Muscle of leg (tissue), 11 donors: ENCODE data around the gene SPTB. TPM values are rescaled to one million over a fixed set of nuclear protein-coding genes. Genes with fewer than 3 reads are reported as not detected.
"Not testable (repeated sequence)": the region's sequence is repeated elsewhere in the genome, so short reads cannot be mapped to it uniquely, and the experiment has no call there.

Experiments
- DNase-seq: peaks from one replicate; pipeline ENCODE4 v3.0.0; 2013
- H3K27ac ChIP-seq: one replicate; pipeline ENCODE4 v1.5.1; 2013; ENCODE audit warnings: mild to moderate bottlenecking, low read length, control low read depth
- H3K27me3 ChIP-seq: one replicate; pipeline ENCODE4 v1.6.1; 2013; ENCODE audit warnings: low read length; ENCODE audit not compliant: control insufficient read depth, insufficient read depth
- H3K36me3 ChIP-seq: one replicate; pipeline ENCODE4 v1.6.1; 2013; ENCODE audit warnings: low read length; ENCODE audit not compliant: control insufficient read depth, insufficient read depth
- H3K4me1 ChIP-seq: one replicate; pipeline ENCODE4 v1.6.1; 2013; ENCODE audit warnings: low read length; ENCODE audit not compliant: control insufficient read depth, insufficient read depth
- H3K4me3 ChIP-seq: one replicate; pipeline ENCODE4 v1.5.1; 2013; ENCODE audit warnings: low read length, control low read depth
- H3K9me3 ChIP-seq: replicated peaks from 2 replicates; pipeline ENCODE4 v1.6.1; 2013; ENCODE audit warnings: low read depth, low read length; ENCODE audit not compliant: control insufficient read depth
- WGBS: methylation state at CpG from one replicate; pipeline ENCODE4 v1.1.5; 2013; ENCODE audit warnings: missing lambda C conversion rate; ENCODE audit not compliant: insufficient coverage; 5-methylcytosine and 5-hydroxymethylcytosine counted together
- polyA plus RNA-seq, 8 donors: library from polyadenylated mRNA; unstranded; fragments of 120-200 nt; gene quantifications; one replicate each; pipeline versions ENCODE4 v1.2.1 to v1.2.3, GENCODE V29; 2013; ENCODE audit warnings: inconsistent platforms in 1 of 8, low replicate concordance in 1 of 8; ENCODE audit not compliant: insufficient read length in 8 of 8, insufficient read depth in 1 of 8
- total RNA-seq: library from RNA; stranded (reverse); fragments of 120-200 nt; gene quantifications from one replicate; pipeline ENCODE4 v1.2.4, GENCODE V29; 2013

The SPTB gene
- total and polyA plus RNA-seq, 9 donors: 80.2 to 202 (median 126) TPM

GRCh38 chr14:64812412-64812811 lies 67.3 kb downstream of the SPTB start:
- Histone ChIP-seq H3K9me3 (no peaks in the 10 kb centered on the region), H3K4me3 (no peak overlapping the region), H3K36me3 (peaks cover 5% of the 10 kb centered on the region), H3K4me1 (peaks cover 7% of the 10 kb centered on the region), H3K27me3 (peaks cover 4% of the 10 kb centered on the region), H3K27ac (peak overlapping the region; percentile 79)
- WGBS: 0% methylated on average over 4 of the region's 8 CpGs
- peak; percentile 43 for DNase-seq

DNA sequence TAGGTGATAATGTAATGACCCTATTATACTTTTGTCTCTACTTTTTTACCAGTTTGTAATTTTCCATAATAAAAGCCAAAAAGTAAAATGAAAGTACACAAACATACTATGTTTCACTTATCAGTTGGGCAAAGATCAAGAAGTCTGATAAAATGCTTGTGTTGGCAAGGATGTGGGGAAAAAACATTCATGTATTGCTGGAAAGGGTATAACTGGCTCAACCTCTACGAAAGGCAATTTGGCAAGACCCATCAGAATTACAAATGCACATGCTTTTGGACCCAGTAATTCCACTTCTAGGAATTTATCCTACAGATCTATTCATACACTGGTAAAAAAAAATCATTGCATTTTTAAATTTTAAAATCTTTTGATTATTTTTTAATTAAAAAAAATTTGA lies 68.0 kb downstream of the SPTB start:
- H3K36me3 ChIP-seq: peaks cover 3% of the 10 kb centered on the region
- peaks cover 7% of the 10 kb centered on the region for H3K4me1 ChIP-seq
- H3K27ac ChIP-seq: peak overlapping the region; percentile 79
- H3K27me3 ChIP-seq: peaks cover 4% of the 10 kb centered on the region
- no peaks in the 10 kb centered on the region for H3K9me3 ChIP-seq
- no CpG with 5 or more reads among the region's 1 CpG for WGBS
- H3K4me3 ChIP-seq: no peak overlapping the region
- DNase-seq: no peak

- H3K27ac ChIP-seq: no peak overlapping the region
Observed at GRCh38 chr14:64808449-64808848, 71.3 kb downstream of the SPTB start.

GRCh38 chr14:64807551-64807950 lies 72.2 kb downstream of the SPTB start:
- DNase-seq: no peak
- H3K36me3 ChIP-seq: peaks cover 12% of the 10 kb centered on the region

More at GRCh38 chr14:64808449-64808848, 71.3 kb downstream of the SPTB start:
- DNase-seq: no peak
- Histone ChIP-seq H3K4me3 (no peak overlapping the region), H3K4me1 (peaks cover 7% of the 10 kb centered on the region), H3K9me3 (no peaks in the 10 kb centered on the region), H3K36me3 (peaks cover 3% of the 10 kb centered on the region), H3K27me3 (peaks cover 4% of the 10 kb centered on the region)
- WGBS: 69% methylated on average over 3 of the region's 4 CpGs

DNA sequence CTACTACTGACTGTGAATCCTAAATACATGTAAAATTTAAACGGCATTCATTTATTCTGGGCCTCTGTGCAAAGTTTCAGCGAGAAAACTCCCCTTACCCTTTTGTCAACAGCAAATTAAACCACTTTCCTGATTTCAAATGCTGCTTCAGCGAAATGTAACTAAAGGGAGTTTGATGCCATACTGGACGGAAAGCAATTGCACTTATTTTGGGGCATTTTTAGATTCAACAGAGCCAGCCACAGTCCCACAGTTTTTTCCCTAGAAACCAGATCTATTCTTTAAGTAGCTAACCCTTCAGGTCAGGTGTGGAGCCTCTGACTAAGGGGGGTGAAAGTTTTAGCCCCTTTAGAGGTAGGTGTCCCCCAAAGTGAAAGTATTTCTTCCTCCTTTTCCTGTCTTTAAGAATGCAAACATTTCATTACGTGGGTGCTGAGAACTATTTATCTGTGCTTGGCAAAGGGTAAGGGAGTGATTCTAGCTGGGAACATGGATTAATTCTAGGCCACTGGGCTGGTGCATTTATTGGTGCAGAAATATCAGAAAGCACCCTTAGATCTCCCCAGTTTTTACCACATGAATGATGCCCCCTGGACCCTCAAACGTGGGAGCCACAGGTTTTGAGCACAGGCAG lies 72.7 kb downstream of the SPTB start:
- H3K4me3 ChIP-seq: no peak overlapping the region
- 22% methylated on average over 1 of the region's 6 CpGs for WGBS
- DNase-seq: no peak
- H3K4me1 ChIP-seq: peaks cover 2% of the 10 kb centered on the region
- H3K27ac ChIP-seq: peak overlapping the region; percentile 3
- H3K27me3 ChIP-seq: no peaks in the 10 kb centered on the region
- H3K36me3 ChIP-seq: peaks cover 12% of the 10 kb centered on the region
- no peaks in the 10 kb centered on the region for H3K9me3 ChIP-seq

More at GRCh38 chr14:64807551-64807950, 72.2 kb downstream of the SPTB start:
- Histone ChIP-seq H3K27ac (peak overlapping the region; percentile 3), H3K9me3 (no peaks in the 10 kb centered on the region), H3K4me3 (no peak overlapping the region), H3K27me3 (peaks cover 4% of the 10 kb centered on the region), H3K4me1 (peaks cover 6% of the 10 kb centered on the region)
- no CpG with 5 or more reads among the region's 5 CpGs for WGBS

DNA sequence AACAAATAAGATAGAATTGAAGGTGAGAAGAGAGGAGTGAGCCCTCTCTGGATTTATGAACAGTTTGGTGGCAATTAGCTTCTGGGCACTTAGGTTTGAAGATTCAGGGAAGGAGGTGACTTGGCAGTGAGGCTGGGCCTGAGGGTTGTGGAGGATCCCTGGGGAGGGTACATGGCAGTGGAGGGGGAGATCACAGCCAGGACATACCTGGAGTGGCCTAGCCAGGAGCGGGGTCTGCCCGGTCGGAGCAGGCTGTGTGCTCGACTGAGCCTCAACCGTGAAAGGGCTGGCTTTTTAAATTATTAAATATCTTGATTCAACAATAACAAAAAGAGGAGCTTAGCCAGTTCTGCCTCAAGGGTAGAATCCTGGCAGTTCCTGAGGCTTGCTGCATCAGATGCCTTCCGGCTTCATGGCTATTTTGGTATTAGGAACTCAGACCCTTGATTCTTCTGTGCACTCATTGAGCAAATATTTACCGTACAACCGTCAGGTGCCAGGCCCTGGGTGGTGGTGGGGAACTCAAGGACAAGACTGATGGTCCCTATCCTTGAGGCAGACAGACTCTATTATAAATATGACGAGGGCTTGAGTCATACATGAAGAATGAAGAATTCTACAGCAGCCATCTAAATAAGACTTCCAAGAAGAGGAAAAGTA lies 73.4 kb downstream of the SPTB start:
- no peak for DNase-seq
- Histone ChIP-seq H3K4me1 (peaks cover 2% of the 10 kb centered on the region), H3K27ac (no peak overlapping the region), H3K36me3 (peaks cover 15% of the 10 kb centered on the region), H3K4me3 (no peak overlapping the region), H3K9me3 (no peaks in the 10 kb centered on the region), H3K27me3 (no peaks in the 10 kb centered on the region)
- WGBS: no CpG with 5 or more reads among the region's 9 CpGs

DNA sequence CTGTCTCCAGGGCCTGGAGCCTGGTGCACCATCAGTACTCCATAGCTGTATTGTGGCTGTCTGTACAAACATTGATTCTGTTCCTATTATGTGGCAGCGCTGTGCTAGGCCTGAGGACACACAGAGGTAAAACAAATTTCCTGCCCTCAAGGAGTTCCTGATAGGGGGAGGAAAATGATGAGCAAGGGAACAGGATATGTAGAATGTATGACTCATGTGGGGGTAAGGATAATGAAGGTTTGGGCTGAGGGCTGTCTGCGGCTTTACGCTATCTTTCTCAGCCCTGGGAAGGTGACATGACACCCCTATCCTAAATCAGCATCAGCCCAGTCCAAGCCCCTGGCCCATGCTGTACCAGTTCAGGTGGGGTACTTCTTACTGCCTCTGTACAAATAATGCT lies 74.1 kb downstream of the SPTB start:
- H3K27ac ChIP-seq, DNase-seq, H3K4me3 ChIP-seq, H3K9me3 ChIP-seq, H3K27me3 ChIP-seq, H3K4me1 ChIP-seq: not testable (repeated sequence)
- no CpG with 5 or more reads among the region's 3 CpGs for WGBS
- H3K36me3 ChIP-seq: peaks cover 21% of the 10 kb centered on the region

DNA sequence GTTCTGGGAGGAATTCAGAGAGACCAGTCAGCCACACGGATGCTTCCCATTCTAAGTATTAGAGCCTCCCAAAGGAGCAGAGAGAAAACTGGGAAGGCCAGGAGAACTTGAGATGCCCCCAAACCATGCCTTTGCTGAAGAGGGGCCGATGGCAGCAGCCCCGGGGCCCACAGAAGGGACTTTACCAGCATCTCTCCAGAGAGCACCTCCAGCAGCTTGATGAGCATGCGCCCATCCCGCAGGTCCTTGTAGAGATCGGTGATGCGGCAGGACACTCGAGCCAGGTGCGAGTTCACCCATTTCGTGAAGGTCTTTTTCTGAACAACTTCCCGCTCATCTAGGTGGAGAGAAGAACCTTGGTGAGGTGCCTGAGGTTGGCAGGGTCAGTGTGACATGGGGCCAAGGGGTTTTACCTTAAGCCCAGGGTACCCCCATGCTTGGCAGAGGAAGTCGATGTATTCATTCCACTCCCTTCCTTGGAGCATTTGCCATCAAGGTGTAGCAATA lies 74.9 kb downstream of the SPTB start:
- Histone ChIP-seq H3K27me3 (no peaks in the 10 kb centered on the region), H3K4me1 (peaks cover 2% of the 10 kb centered on the region), H3K27ac (no peak overlapping the region), H3K36me3 (peaks cover 25% of the 10 kb centered on the region), H3K9me3 (no peaks in the 10 kb centered on the region), H3K4me3 (no peak overlapping the region)
- no peak for DNase-seq
- 88% methylated on average over 9 of the region's 12 CpGs for WGBS

GRCh38 chr14:64801800-64802199 lies 77.9 kb downstream of the SPTB start:
- no CpG with 5 or more reads among the region's 1 CpG for WGBS
- H3K36me3 ChIP-seq: peaks cover 33% of the 10 kb centered on the region
- H3K4me1 ChIP-seq: no peaks in the 10 kb centered on the region
- no peaks in the 10 kb centered on the region for H3K27me3 ChIP-seq
- H3K4me3 ChIP-seq: no peak overlapping the region
- DNase-seq: no peak
- no peak overlapping the region for H3K27ac ChIP-seq
- H3K9me3 ChIP-seq: no peaks in the 10 kb centered on the region

GRCh38 chr14:64801046-64801445 lies 78.7 kb downstream of the SPTB start:
- no peak overlapping the region for H3K27ac ChIP-seq

More at GRCh38 chr14:64801046-64801445, 78.7 kb downstream of the SPTB start:
- no peak for DNase-seq
- peaks cover 41% of the 10 kb centered on the region for H3K36me3 ChIP-seq
- 77% methylated on average over 11 of the region's 11 CpGs for WGBS
- no peak overlapping the region for H3K4me3 ChIP-seq
- H3K27me3 ChIP-seq: no peaks in the 10 kb centered on the region
- H3K9me3 ChIP-seq: no peaks in the 10 kb centered on the region
- H3K4me1 ChIP-seq: no peaks in the 10 kb centered on the region
